Measurements from ENCODE around the gene ACVR2A.

The ACVR2A gene

GRCh38 chr2:147924647-147925046 is 79.8 kb downstream of the ACVR2A start:
- DNase-seq (ENCODE audit: low read depth): no peak

DNA sequence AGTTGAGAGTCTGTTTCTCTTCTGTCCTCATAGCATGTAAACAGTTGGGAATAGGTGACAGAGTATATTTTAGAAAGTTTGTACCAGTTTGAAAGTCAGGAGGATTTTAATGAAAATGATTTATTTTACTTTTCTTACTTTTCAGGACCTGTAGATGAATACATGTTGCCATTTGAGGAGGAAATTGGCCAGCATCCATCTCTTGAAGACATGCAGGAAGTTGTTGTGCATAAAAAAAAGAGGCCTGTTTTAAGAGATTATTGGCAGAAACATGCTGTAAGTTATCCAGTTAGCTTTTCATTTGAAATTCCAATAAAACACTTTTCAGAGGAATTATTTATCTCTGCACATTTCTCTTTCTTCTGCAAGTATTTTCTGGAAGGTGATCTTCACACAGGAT is 81.1 kb downstream of the ACVR2A start:
- DNase-seq (ENCODE audit: low read depth): no peak

GRCh38 chr2:147927053-147927588 is 82.3 kb downstream of the ACVR2A start:
- DNase-seq (ENCODE audit: low read depth): no peak

GRCh38 chr2:147933931-147934330 is 89.1 kb downstream of the ACVR2A start:
- no peak for DNase-seq (ENCODE audit: low read depth)

DNA sequence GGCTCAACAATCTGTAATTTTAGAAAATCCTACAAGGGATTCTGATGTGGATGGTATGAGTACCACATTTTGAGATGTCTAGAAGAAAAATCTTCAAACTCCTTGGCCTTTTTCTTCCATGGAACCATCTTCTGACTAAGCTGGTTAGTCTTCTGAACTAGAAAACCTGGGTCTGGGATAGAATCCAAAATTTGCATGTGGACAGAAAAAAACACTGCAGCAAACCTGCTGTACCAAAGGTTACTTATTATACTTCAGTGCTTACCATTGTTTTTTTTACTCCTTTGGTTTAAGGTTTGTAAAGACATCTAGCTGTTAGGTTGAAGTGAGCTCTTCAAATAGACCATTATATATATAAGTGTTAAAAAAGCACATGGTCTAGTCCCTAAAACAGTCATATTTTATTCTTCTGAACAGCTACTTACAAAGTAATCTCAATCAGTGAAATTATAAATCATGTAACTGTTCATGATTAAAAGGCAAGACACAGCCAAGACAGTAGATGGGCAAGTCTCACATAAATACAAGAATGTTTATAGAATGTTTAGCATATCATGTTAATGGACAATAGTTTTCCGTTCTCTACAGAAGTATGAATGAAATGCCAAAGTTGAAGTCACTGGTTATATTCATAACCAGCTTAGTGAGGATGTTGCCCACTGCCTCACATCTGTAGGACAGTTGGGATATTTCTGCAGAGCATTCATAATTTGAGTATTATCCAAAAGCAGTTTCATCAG is 90.2 kb downstream of the ACVR2A start:
- DNase-seq (ENCODE audit: low read depth): no peak

DNA sequence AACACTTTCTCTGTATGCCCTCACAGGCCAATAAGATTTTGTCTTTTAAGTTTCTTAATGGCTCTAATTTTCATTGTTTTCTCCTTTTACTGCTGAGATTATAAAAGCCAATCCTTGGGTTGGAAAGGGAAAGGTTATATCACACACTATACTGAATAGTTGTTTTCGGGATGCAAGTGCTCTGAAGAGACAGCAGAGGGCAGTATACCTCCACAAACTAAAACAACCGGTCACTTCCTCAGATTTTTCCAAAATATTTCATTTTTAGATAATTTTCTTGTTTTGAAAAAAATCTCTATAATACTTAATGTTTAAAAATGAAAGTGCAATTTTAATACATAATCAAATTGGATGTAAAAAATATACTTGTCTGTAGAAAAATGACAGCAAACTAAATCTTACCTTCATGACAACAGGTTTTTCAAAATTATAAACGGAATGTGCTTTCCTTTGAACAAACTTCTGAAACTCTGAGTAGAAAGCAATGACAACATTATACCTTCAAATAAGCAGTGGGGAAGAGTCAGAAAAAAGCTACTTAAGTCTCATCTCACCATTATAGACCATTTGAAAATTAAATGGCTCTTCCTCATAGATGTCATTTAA is 93.0 kb downstream of the ACVR2A start:
- peak; percentile 9 for DNase-seq (ENCODE audit: low read depth)

GRCh38 chr2:147939313-147939712 is 94.5 kb downstream of the ACVR2A start:
- DNase-seq (ENCODE audit: low read depth): no peak

GRCh38 chr2:147945660-147946059 is 100.8 kb downstream of the ACVR2A start:
- no peak for DNase-seq (ENCODE audit: low read depth)

- DNase-seq (ENCODE audit: low read depth): no peak
Measured at GRCh38 chr2:147952118-147952517, 107.3 kb downstream of the ACVR2A start.

GRCh38 chr2:147968571-147968970 is 123.7 kb downstream of the ACVR2A start:
- no peak for DNase-seq (ENCODE audit: low read depth)

DNA sequence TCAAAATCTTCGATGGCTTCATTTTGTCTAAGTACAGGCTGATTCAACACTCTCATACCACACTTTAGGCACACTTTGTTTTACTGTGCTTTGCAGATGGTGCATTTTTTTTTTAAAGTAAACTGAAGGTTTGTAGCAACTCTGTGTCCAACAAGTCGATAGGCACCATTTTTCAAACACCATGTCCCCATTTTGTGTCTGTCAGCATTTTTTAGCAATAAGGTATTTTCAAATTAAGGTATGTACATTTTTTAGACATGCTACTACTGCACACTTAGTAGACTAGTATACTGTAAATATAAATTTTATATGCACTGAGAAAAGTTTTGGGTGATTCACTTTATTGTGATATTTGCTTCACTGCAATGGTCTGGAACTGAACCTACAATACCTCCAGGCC is 131.3 kb downstream of the ACVR2A start:
- DNase-seq (ENCODE audit: low read depth): no peak

- DNase-seq (ENCODE audit: low read depth): no peak
Measured at GRCh38 chr2:147977679-147978078, 132.8 kb downstream of the ACVR2A start.
